ENCODE data around the gene SH3BP5. TPM values are rescaled to one million over a fixed set of nuclear protein-coding genes. Genes with fewer than 3 reads are reported as not detected.

SH3BP5 gene
- total RNA-seq, 2 donors from 2014 or later: 13.3 to 71.6 TPM

DNA sequence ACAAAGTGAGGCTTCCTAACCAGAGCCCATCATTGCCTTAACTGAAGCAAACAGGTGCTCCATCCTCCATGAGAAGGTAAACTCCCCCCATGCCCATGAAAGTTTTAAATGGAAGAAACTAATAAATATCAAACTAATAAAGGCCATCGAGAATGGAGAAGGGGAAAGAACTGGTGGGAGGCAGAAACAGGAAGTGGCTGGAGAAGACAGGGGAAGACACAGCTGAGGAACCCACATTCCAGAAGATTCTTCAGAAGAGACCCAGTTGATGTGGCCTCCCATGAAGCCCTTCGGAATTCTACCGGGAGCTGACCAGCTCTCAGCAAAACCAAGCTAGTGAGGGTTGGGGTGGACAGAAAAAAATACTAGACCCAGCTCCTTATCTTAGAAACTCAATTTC is 41.6 kb downstream of the SH3BP5 start:
- Histone ChIP-seq H3K27ac (peak overlapping the region in 1 of 2 donors; percentile 21), H3K27me3 (replicated peaks; ENCODE audit: insufficient read depth) (no peaks in the 10 kb centered on the region), H3K4me1 (replicated peaks) (no peaks in the 10 kb centered on the region), H3K4me3 (no peak overlapping the region), H3K36me3 (no peaks in the 10 kb centered on the region), H3K9me3 (no peaks in the 10 kb centered on the region)
- TF ChIP-seq, protein P1, sequence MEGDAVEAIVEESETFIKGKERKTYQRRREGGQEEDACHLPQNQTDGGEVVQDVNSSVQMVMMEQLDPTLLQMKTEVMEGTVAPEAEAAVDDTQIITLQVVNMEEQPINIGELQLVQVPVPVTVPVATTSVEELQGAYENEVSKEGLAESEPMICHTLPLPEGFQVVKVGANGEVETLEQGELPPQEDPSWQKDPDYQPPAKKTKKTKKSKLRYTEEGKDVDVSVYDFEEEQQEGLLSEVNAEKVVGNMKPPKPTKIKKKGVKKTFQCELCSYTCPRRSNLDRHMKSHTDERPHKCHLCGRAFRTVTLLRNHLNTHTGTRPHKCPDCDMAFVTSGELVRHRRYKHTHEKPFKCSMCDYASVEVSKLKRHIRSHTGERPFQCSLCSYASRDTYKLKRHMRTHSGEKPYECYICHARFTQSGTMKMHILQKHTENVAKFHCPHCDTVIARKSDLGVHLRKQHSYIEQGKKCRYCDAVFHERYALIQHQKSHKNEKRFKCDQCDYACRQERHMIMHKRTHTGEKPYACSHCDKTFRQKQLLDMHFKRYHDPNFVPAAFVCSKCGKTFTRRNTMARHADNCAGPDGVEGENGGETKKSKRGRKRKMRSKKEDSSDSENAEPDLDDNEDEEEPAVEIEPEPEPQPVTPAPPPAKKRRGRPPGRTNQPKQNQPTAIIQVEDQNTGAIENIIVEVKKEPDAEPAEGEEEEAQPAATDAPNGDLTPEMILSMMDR (IDR thresholded peaks at IDR 0.05): no peak
- TF ChIP-seq POLR2AphosphoS5 (IDR thresholded peaks at IDR 0.05) (no peak), POLR2A (IDR thresholded peaks at IDR 0.05) (no peak)
- DNase-seq (ENCODE audit: low spot score): no peak
- intact Hi-C loops (cut with DNase I): no loop called here
- WGBS: 86% methylated on average over 3 of the region's 3 CpGs

DNA sequence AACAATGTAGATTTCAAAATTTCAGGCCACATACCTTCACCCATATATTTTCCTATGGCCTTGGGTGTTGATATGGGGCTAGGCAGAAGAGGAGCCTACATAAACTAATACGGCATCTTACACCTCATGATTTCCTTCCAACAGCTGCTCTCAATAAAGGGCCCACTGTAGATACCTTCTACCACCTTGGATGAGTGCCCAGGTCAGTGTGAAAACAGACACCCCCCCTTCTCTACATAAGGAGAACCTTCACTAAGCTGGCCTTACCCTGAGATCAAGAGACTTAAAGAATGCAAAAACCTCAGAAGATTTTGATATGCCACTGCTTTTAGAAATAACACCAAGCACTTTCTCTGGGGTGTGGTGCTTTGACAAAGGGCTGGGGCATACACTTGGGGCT is 42.7 kb downstream of the SH3BP5 start:
- intact Hi-C loops (cut with DNase I): no loop called here
- no peaks in the 10 kb centered on the region for H3K4me1 ChIP-seq (replicated peaks)

DNA sequence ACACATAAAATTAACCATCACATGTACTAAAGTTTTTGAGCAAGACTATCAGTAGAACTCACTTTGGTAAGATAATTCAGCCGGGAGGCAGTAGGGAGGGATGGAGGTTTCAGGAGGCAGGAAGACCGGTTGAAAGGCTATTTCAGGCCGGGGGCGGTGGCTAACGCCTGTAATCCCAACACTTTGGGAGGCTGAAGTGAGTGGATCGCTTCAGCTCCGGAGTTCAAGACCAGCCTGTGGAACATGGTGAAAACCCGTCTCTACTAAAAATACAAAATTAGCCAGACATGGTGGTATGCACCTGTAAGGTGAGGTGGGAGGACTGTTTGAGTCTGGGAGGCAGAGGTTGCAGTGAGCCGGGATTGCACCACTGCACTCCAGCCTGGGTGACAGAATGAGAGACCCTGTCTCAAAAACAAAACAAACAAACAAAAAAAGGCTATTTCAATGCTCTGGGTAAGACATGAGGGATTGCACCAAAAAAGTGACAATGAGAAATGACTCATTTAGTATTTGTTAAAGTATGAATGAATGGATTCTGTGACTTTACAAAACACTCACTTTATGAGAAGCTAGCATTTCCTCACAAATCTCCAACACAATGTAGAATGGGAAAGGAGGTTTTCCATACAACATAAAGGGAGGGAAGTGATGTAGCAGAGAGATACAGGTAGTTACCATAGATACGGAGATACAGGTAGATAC is 43.9 kb downstream of the SH3BP5 start:
- Histone ChIP-seq H3K4me3 (no peak overlapping the region), H3K27ac (peak overlapping the region; percentile 14 to 53), H3K4me1 (replicated peaks) (no peaks in the 10 kb centered on the region), H3K9me3 (no peaks in the 10 kb centered on the region), H3K27me3 (replicated peaks; ENCODE audit: insufficient read depth) (no peaks in the 10 kb centered on the region), H3K36me3 (no peaks in the 10 kb centered on the region)
- DNase-seq (ENCODE audit: low spot score): no peak
- intact Hi-C loops (cut with DNase I): no loop called here
- TF ChIP-seq, protein P1 (IDR thresholded peaks at IDR 0.05): no peak
- TF ChIP-seq POLR2A (IDR thresholded peaks at IDR 0.05): no peak
- no peak for TF ChIP-seq POLR2AphosphoS5 (IDR thresholded peaks at IDR 0.05)
- WGBS: 97% methylated on average over 10 of the region's 10 CpGs

More for the DNA sequence above, 42.7 kb downstream of the SH3BP5 start:
- H3K36me3 ChIP-seq: no peaks in the 10 kb centered on the region
- H3K27ac ChIP-seq: no peak overlapping the region
- TF ChIP-seq POLR2AphosphoS5 (IDR thresholded peaks at IDR 0.05): no peak
- TF ChIP-seq, protein P1 (IDR thresholded peaks at IDR 0.05): no peak
- TF ChIP-seq POLR2A (IDR thresholded peaks at IDR 0.05): no peak
- no peaks in the 10 kb centered on the region for H3K9me3 ChIP-seq
- no peak overlapping the region for H3K4me3 ChIP-seq
- DNase-seq (ENCODE audit: low spot score): no peak
- WGBS: 86% methylated on average over 1 of the region's 1 CpG
- H3K27me3 ChIP-seq (replicated peaks; ENCODE audit: insufficient read depth): no peaks in the 10 kb centered on the region

DNA sequence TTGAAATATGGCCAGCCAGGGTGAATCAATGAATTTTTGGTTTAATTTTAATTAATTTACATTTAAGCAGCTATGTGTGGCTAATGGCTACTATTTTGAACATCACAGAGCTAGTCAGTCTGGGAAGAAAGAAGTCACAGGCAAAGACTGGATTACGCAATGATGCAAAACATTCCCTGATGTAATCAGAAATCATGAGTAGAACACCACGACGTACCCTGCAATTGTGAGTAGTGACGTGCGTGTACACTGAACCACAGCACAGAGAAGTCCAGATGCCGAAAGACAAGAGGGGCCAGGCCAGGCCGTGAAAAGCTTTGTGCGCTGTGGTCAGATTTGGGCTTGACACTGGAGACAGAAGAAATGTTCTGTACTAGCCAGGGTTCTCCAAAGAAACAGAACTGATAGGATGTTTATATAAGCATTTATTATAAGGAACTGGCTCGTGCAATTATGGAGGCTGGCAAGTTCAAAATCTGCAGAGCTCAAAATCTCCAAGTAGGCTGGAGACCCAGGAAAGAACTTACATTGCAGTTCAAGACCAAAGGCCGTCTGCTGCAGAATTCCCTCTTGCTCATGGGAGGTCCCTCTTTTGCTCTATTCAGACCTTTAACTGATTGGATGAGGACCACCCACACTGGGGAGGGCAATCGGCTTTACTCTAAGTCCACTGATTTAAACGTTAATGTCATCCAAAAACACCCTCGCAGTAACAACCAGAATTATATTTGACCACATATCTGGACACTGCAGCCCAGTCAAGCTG is 44.6 kb downstream of the SH3BP5 start:
- no peak for DNase-seq (ENCODE audit: low spot score)
- H3K4me3 ChIP-seq: no peak overlapping the region
- TF ChIP-seq, protein P1 (IDR thresholded peaks at IDR 0.05): no peak
- no peak for TF ChIP-seq POLR2A (IDR thresholded peaks at IDR 0.05)
- peak; percentile 56 for TF ChIP-seq POLR2AphosphoS5 (IDR thresholded peaks at IDR 0.05)
- no peaks in the 10 kb centered on the region for H3K9me3 ChIP-seq
- WGBS: 55% methylated on average over 13 of the region's 13 CpGs
- intact Hi-C loops (cut with DNase I): no loop called here
- H3K4me1 ChIP-seq (replicated peaks): no peaks in the 10 kb centered on the region
- no peaks in the 10 kb centered on the region for H3K27me3 ChIP-seq (replicated peaks; ENCODE audit: insufficient read depth)
- peak overlapping the region; percentile 31 to 53 for H3K27ac ChIP-seq
- no peaks in the 10 kb centered on the region for H3K36me3 ChIP-seq
